HG03060 (cell line): ENCODE data around the gene NLRX1.
"Not testable (repeated sequence)": the region's sequence is repeated elsewhere in the genome, so short reads cannot be mapped to it uniquely, and the experiment has no call there.

Source experiments
- ATAC-seq: cut with Tn5 transposase; IDR thresholded peaks from one replicate; pipeline ENCODE4 v1.9.1; 2021; ENCODE audit warnings: low read depth, moderate number of reproducible peaks; ENCODE audit not compliant: unreplicated experiment

NLRX1 gene, protein sequence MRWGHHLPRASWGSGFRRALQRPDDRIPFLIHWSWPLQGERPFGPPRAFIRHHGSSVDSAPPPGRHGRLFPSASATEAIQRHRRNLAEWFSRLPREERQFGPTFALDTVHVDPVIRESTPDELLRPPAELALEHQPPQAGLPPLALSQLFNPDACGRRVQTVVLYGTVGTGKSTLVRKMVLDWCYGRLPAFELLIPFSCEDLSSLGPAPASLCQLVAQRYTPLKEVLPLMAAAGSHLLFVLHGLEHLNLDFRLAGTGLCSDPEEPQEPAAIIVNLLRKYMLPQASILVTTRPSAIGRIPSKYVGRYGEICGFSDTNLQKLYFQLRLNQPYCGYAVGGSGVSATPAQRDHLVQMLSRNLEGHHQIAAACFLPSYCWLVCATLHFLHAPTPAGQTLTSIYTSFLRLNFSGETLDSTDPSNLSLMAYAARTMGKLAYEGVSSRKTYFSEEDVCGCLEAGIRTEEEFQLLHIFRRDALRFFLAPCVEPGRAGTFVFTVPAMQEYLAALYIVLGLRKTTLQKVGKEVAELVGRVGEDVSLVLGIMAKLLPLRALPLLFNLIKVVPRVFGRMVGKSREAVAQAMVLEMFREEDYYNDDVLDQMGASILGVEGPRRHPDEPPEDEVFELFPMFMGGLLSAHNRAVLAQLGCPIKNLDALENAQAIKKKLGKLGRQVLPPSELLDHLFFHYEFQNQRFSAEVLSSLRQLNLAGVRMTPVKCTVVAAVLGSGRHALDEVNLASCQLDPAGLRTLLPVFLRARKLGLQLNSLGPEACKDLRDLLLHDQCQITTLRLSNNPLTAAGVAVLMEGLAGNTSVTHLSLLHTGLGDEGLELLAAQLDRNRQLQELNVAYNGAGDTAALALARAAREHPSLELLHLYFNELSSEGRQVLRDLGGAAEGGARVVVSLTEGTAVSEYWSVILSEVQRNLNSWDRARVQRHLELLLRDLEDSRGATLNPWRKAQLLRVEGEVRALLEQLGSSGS

DNA sequence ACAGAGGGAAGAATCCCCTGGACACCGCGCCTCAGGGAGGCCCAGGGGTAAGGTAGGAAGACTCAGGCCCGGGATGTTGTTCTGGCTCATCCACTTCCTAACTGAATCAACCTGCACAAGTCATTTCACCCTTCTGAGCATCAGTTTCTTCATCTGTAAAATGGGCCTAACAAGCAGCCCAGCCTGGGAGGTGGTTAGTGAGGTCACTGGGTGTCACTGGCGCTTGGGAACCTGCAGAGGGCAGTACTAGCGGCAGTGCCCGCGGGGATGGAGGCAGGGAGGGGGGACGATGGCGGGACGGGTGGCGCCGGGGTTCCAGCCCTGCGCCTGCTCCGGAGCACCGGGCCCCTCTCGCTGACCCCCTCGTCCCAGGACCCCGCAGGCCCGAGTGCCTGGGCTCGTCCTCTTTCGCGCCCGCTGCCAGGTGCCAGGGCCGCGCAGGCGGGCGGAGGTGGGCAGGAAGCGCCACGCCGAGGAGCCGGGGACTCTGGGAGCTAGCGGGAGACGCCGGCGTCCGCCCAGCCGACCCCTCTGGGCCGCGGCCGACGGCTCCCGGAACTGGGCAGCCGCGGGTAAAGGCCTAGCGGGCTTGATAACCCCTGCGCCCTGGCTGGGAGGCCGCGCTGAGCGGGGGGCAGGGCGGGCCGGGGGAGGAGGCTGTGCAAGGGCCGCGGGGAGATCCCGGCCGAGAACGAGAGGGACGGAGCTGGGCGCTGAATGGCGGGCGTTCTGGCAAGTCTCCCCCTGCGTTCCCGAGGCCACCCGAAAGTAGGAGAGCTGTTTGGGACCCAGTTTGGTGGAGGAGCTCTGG is at the start of gene NLRX1:
Gene NLRX1, plus strand, starts transcription at position 255 of the 811 bp plus-strand sequence. CDS start 2,679 bp downstream, outside the sequence.
- no peak for ATAC-seq

- no peak for ATAC-seq
These were observed 49.6 kb upstream of the NLRX1 start for GRCh38 chr11:119118946-119119345.

- no peak for ATAC-seq
These were observed 47.9 kb upstream of the NLRX1 start for GRCh38 chr11:119120639-119121007.

GRCh38 chr11:119121008-119121810 is 47.3 kb upstream of the NLRX1 start, which contains the start of gene HINFP:
TSS of gene HINFP (plus strand) at chr11:119121580. CDS start at chr11:119126945, 5,365 bp downstream.
- ATAC-seq, result peak; percentile 86

- ATAC-seq, result no peak
These were observed 46.8 kb upstream of the NLRX1 start for GRCh38 chr11:119121811-119122124.

GRCh38 chr11:119125821-119126220 is 42.7 kb upstream of the NLRX1 start:
- ATAC-seq, result no peak

DNA sequence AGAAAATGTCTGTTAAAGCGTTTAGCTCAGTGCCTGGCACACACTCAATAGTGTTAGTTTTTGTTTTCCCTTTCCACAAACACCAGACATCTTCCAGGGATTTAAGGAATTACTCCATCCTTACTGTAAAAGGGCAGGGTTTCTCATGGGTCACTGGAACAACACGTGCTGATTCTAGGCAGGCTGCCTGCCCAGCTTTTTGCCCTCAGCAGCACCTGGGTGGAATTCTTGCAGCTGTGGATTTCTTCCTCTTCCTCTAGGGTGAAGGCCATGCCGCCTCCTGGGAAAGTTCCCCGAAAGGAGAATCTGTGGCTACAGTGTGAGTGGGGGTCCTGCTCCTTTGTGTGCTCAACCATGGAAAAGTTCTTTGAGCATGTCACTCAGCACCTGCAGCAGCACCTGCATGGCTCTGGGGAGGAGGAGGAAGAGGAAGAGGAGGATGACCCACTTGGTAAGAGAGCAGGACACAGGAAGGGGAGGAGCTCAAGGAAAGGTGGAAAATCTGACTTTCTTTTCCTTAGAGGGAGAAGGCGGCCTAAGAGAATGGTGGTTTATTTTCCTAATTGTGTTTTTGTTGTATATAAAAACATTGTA is 41.8 kb upstream of the NLRX1 start:
- ATAC-seq, result no peak

DNA sequence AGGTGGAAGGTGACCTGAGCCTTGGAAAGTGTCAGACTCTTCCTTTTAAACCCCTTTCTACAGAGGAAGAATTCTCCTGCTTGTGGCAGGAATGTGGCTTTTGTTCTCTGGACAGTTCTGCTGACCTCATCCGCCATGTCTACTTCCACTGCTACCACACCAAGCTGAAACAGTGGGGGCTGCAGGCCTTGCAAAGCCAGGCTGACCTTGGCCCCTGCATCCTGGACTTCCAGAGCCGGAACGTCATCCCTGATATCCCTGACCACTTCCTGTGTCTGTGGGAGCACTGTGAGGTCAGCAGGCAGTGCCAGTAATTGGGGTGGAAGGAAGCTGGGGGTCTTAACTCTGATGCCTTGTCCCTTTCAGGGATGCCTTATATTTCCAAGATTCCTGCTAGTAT is 37.9 kb upstream of the NLRX1 start:
- ATAC-seq, result no peak

- no peak for ATAC-seq
These were observed 34.0 kb upstream of the NLRX1 start for GRCh38 chr11:119134389-119134978.

DNA sequence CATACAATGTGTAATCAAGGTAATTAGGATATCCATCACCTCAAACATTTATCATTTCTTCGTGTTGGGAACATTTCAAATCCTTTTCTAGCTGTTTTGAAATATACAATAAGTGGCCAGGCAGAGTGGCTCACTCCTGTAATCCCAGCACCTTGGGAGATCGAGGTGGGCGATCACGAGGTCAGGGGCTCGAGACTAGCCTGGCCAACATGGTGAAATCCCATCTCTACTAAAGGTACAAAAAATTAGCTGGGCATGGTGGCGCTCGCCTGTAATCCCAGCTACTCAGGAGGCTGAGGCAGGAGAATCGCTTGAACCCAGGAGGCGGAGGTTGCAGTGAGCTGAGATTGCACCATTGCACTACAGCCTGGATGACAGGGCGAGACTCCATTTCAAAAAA is 29.2 kb upstream of the NLRX1 start:
- not testable (repeated sequence) for ATAC-seq

GRCh38 chr11:119144825-119145486 is 23.6 kb upstream of the NLRX1 start:
- no peak for ATAC-seq

DNA sequence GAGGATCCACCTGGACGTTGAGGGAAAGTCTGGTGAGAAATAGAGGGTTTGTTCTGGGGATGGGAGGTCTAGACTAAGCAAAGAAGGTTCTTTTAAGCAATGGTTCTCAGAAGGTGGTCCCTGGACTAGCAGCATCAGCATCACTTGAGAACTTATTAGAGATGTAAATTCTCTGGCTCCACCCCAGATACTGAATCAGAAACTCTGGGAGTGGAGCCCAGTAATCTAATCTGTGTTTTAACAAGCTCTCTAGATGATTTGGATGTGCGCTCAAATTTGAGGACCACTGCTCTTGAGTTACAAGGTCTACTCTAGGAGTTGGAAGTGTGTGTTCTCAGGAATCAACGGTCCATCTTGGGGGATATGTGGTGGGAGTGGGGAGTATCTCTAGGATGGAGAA is 23.0 kb upstream of the NLRX1 start:
- ATAC-seq, result no peak

DNA sequence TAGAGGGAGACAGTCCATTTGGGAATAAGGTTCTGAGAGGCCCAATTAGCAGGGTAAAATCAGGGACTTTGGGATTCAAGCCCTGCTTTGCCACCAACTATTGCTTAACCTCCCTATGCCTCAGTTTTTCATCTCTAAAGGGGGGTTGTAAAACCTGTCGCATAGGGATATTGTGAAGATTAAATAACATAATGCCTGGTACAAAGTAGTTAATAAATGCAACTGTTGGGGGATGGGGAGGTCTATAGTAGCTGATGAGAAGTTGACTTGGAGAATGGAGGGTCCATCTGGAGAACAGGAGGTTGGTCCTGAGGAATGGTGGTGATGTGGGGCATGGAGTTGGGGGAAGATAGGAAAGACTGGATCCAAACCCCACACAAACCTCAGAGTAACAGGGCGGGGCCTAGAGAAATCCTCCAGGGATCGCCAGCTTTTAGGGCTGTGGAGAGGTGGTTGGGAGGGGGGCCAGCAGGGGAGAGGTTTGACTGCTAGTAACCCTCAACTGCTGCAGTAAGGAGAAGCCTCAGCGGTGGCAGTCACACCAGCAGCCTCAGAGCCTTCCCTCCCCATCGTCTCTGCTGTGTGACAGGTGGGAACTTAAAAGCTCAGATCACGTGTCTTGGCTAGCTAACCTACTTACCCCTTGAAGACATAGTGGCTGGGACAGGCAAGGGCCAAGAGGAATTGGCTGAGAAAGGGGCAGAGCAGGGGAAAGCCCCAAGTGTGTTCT is 20.8 kb upstream of the NLRX1 start:
- ATAC-seq, result no peak

- ATAC-seq, result no peak
These were observed 19.9 kb upstream of the NLRX1 start for GRCh38 chr11:119148720-119149017.

- ATAC-seq, result no peak
These were observed 19.3 kb upstream of the NLRX1 start, which contains the start of gene ABCG4 for GRCh38 chr11:119149018-119149785. TSS of gene ABCG4 (plus strand) at chr11:119149052. CDS start at chr11:119149966, 914 bp downstream.

- ATAC-seq, result no peak
These were observed 18.7 kb upstream of the NLRX1 start for GRCh38 chr11:119149786-119150275.

GRCh38 chr11:119152043-119152442 is 16.5 kb upstream of the NLRX1 start:
- ATAC-seq, result no peak
